ENCODE data around the gene C2CD4B. TPM values are rescaled to one million over a fixed set of nuclear protein-coding genes. Genes with fewer than 3 reads are reported as not detected.

The C2CD4B gene
- polyA plus RNA-seq, 4 donors, result 0.59 to 2.8 (median 0.75) TPM

GRCh38 chr15:62120776-62121175 is 44.3 kb downstream of the C2CD4B start:
- no peak for DNase-seq (ENCODE audit: low read depth in 4 of 4, low spot score in 3 of 4)

- no peak for DNase-seq (ENCODE audit: low read depth in 4 of 4, low spot score in 3 of 4)
Measured at GRCh38 chr15:62119874-62120273, 45.2 kb downstream of the C2CD4B start.

GRCh38 chr15:62119227-62119864 is 45.7 kb downstream of the C2CD4B start:
- no peak for DNase-seq (ENCODE audit: low read depth in 4 of 4, low spot score in 3 of 4)

GRCh38 chr15:62118520-62119226 is 46.4 kb downstream of the C2CD4B start:
- no peak for DNase-seq (ENCODE audit: low read depth in 4 of 4, low spot score in 3 of 4)

GRCh38 chr15:62115847-62116246 is 49.2 kb downstream of the C2CD4B start:
- DNase-seq (ENCODE audit: low read depth in 4 of 4, low spot score in 3 of 4), result no peak

Other genes with a start within 250 kb of the C2CD4B start
- gene VPS13C, start 104.8 kb downstream of the C2CD4B start, polyA plus RNA-seq (ENCODE audit: insufficient read length in 4 of 4), result 10 to 100 TPM; 30.9 to 53.3 (median 42.4) TPM
- gene C2CD4A, start 98.3 kb downstream of the C2CD4B start, polyA plus RNA-seq (ENCODE audit: insufficient read length in 4 of 4), result under 1 TPM in 3 of 4 donors, not detected in 1; 0.24 to 0.46 (median 0.31) TPM
- gene TLN2, start 225.3 kb upstream of the C2CD4B start, polyA plus RNA-seq (ENCODE audit: insufficient read length in 4 of 4), result 10 to 100 TPM; 11.9 to 32.3 (median 24.9) TPM